HG02852 (cell line): ENCODE measurements around the gene FN1.
"Not testable (repeated sequence)": the region's sequence is repeated elsewhere in the genome, so short reads cannot be mapped to it uniquely, and the experiment has no call there.

Experiments
- ATAC-seq: cut with Tn5 transposase; IDR thresholded peaks from one replicate; pipeline ENCODE4 v1.9.1; 2021; ENCODE audit warnings: mild to moderate bottlenecking, moderate library complexity; ENCODE audit not compliant: unreplicated experiment

FN1 gene

GRCh38 chr2:215369181-215369760 lies 66.6 kb downstream of the FN1 start:
- no peak for ATAC-seq

- ATAC-seq: no peak
Observed at GRCh38 chr2:215368493-215368809, 67.4 kb downstream of the FN1 start.

GRCh38 chr2:215367662-215368492 lies 68.0 kb downstream of the FN1 start:
- no peak for ATAC-seq

- no peak for ATAC-seq
Observed at GRCh38 chr2:215366440-215367032, 69.3 kb downstream of the FN1 start.

- no peak for ATAC-seq
Observed at GRCh38 chr2:215365184-215365658, 70.6 kb downstream of the FN1 start.

- no peak for ATAC-seq
Observed at GRCh38 chr2:215364157-215365155, 71.4 kb downstream of the FN1 start.

GRCh38 chr2:215363461-215364156 lies 72.3 kb downstream of the FN1 start:
- ATAC-seq: no peak

- ATAC-seq: no peak
Observed at GRCh38 chr2:215363039-215363438, 72.8 kb downstream of the FN1 start.

GRCh38 chr2:215362562-215362904 lies 73.3 kb downstream of the FN1 start:
- ATAC-seq: no peak

GRCh38 chr2:215361876-215362561 lies 73.8 kb downstream of the FN1 start:
- no peak for ATAC-seq

GRCh38 chr2:215361211-215361875 lies 74.5 kb downstream of the FN1 start:
- no peak for ATAC-seq

- ATAC-seq: no peak
Observed at GRCh38 chr2:215360596-215360995, 75.3 kb downstream of the FN1 start.

GRCh38 chr2:215360059-215360458 lies 75.8 kb downstream of the FN1 start:
- not testable (repeated sequence) for ATAC-seq

- no peak for ATAC-seq
Observed at GRCh38 chr2:215359576-215359922, 76.3 kb downstream of the FN1 start.

GRCh38 chr2:215358891-215359575 lies 76.8 kb downstream of the FN1 start:
- ATAC-seq: no peak

GRCh38 chr2:215358312-215358845 lies 77.5 kb downstream of the FN1 start:
- no peak for ATAC-seq

- no peak for ATAC-seq
Observed at GRCh38 chr2:215357660-215358059, 78.2 kb downstream of the FN1 start.

- ATAC-seq: no peak
Observed at GRCh38 chr2:215356948-215357461, 78.9 kb downstream of the FN1 start.
